GM18505 (cell line): ENCODE measurements around the gene TCP11L2.

Source experiments
- ATAC-seq: cut with Tn5 transposase; IDR thresholded peaks from one replicate; pipeline ENCODE4 v1.9.1; 2021; ENCODE audit not compliant: unreplicated experiment
- POLR2A ChIP-seq: IDR thresholded peaks from 4 replicates; pipeline ENCODE4 v1.6.1; 2011; ENCODE audit warnings: borderline replicate concordance; ENCODE audit not compliant: insufficient read depth, insufficient read length; ENCODE audit errors: extremely low read depth

TCP11L2 gene

GRCh38 chr12:106387848-106388377, 85.4 kb downstream of the TCP11L2 start:
- no peak for ATAC-seq

GRCh38 chr12:106389151-106389550, 86.6 kb downstream of the TCP11L2 start:
- TF ChIP-seq POLR2A, result no peak
- no peak for ATAC-seq

More at GRCh38 chr12:106387848-106388377, 85.4 kb downstream of the TCP11L2 start:
- TF ChIP-seq POLR2A, result no peak

- ATAC-seq, result no peak
- TF ChIP-seq POLR2A, result no peak
Observed at GRCh38 chr12:106392759-106393158, 90.2 kb downstream of the TCP11L2 start.
